ENCODE measurements around the gene LY86. TPM values are rescaled to one million over a fixed set of nuclear protein-coding genes. Genes with fewer than 3 reads are reported as not detected.

Gene LY86
- total RNA-seq, 1 donor: not detected

DNA sequence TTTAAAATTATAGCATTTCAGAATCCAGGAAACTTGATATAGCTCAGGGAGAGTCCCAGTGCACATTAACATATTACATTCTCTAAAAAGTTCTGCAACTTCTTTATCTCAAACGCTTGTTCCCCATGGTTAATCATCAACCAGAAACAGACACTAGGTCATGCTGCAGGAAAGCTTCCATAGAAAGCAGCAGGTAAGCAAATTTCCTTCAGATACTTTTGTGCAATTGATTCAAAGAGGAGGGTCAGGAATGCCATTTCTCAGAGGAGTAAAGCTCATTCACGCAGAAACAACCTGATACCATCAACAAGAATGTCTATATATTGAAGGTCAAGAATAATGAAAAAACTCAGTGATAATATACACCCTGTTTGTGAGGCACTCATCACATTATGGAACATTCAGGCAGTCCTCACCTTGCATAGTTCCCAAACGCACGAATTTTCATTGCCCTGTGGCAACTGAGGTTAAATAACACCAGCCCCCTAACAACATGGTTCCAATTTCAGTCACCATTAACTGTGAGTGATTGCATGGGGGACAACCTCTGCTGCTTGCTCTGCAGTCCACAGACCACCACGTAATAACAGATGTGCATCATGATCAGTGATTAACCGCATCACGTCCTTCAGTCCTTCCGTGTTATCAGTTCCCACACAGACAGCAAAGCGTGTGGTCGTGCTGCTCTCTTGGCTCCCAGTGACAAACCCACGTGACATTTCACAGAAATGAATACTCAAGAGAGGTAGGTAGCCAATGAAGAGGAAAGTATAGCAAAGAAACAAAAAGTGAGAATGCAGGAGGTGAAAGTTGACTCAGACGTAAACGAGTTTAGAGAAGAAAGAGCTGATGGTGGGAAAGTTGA lies 95.7 kb downstream of the LY86 start:
- TF ChIP-seq, protein P1, sequence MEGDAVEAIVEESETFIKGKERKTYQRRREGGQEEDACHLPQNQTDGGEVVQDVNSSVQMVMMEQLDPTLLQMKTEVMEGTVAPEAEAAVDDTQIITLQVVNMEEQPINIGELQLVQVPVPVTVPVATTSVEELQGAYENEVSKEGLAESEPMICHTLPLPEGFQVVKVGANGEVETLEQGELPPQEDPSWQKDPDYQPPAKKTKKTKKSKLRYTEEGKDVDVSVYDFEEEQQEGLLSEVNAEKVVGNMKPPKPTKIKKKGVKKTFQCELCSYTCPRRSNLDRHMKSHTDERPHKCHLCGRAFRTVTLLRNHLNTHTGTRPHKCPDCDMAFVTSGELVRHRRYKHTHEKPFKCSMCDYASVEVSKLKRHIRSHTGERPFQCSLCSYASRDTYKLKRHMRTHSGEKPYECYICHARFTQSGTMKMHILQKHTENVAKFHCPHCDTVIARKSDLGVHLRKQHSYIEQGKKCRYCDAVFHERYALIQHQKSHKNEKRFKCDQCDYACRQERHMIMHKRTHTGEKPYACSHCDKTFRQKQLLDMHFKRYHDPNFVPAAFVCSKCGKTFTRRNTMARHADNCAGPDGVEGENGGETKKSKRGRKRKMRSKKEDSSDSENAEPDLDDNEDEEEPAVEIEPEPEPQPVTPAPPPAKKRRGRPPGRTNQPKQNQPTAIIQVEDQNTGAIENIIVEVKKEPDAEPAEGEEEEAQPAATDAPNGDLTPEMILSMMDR (IDR thresholded peaks at IDR 0.05; ENCODE audit: insufficient read depth, low read length): no peak
- H3K4me3 ChIP-seq (ENCODE audit: low read depth, low read length): no peak overlapping the region
- no peak for DNase-seq (ENCODE audit: low read depth)

- TF ChIP-seq, protein P1 (IDR thresholded peaks at IDR 0.05; ENCODE audit: insufficient read depth, low read length): no peak
Measured at GRCh38 chr6:6685249-6686040, 96.9 kb downstream of the LY86 start.

DNA sequence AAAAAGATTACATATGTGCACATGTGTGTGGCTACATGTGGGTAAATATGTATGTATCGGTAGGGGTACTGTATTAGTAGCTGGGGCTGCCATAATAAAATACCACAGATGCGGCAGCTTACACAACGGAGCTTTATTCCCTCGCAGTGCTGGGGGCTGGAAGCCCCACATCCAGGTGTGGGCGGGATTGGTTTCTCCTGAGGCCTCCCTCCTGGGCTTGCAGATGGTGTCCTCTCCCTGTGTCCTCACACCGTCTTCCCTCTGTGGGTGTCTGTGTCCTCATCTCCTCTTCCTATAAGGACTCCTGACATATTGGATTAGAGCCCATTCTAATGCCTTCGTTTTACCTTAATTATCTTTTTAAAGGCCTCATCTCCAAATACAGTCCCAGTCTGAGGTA lies 97.7 kb downstream of the LY86 start:
- no peak overlapping the region for H3K4me3 ChIP-seq (ENCODE audit: low read depth, low read length)

More at GRCh38 chr6:6685249-6686040, 96.9 kb downstream of the LY86 start:
- peak; percentile 30 for DNase-seq (ENCODE audit: low read depth)
- no peak overlapping the region for H3K4me3 ChIP-seq (ENCODE audit: low read depth, low read length)

GRCh38 chr6:6686748-6687601 lies 98.5 kb downstream of the LY86 start:
- peak; percentile 29 for DNase-seq (ENCODE audit: low read depth)
- H3K4me3 ChIP-seq (ENCODE audit: low read depth, low read length): no peak overlapping the region
- TF ChIP-seq, protein P1 (IDR thresholded peaks at IDR 0.05; ENCODE audit: insufficient read depth, low read length): no peak

More for the DNA sequence above, 97.7 kb downstream of the LY86 start:
- TF ChIP-seq, protein P1 (IDR thresholded peaks at IDR 0.05; ENCODE audit: insufficient read depth, low read length): no peak
- DNase-seq (ENCODE audit: low read depth): no peak

DNA sequence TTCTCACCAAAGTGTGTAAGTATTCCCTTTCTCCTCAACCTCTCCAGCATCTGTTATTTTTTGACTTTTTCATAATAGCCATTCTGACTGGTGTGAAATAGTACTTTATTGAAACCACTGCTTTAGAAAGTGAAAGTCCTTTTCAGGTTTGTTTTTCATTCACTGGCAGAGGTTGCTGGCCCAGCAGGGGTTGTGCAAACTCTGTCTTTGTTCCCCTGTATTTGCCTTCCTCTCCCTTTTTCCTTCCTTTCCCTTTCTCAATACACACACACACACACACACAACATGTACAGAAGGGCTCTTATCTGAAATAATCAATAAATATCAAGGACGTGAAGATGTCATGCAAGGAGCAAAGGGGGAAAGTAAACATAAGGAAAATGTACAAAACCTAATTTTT lies 99.8 kb downstream of the LY86 start:
- TF ChIP-seq, protein P1 (IDR thresholded peaks at IDR 0.05; ENCODE audit: insufficient read depth, low read length): no peak
- H3K4me3 ChIP-seq (ENCODE audit: low read depth, low read length): no peak overlapping the region
- peak; percentile 41 for DNase-seq (ENCODE audit: low read depth)

- no peak overlapping the region for H3K4me3 ChIP-seq (ENCODE audit: low read depth, low read length)
- TF ChIP-seq, protein P1 (IDR thresholded peaks at IDR 0.05; ENCODE audit: insufficient read depth, low read length): no peak
Measured at GRCh38 chr6:6688951-6689350, 100.4 kb downstream of the LY86 start.

More at GRCh38 chr6:6688951-6689350, 100.4 kb downstream of the LY86 start:
- peak; percentile 51 for DNase-seq (ENCODE audit: low read depth)
